K562 (cell line): ENCODE results near the gene ARL2. TPM values are rescaled to one million over a fixed set of nuclear protein-coding genes. Genes with fewer than 3 reads are reported as not detected.

ENCODE experiments used
- ARID1B ChIP-seq: fragments of 450-650 bp; IDR thresholded peaks from 2 replicates; pipeline ENCODE4 v1.6.1; 2016; ENCODE audit warnings: antibody characterized with exemption, mild to moderate bottlenecking, inconsistent platforms
- BRF1 ChIP-seq: IDR thresholded peaks from 3 replicates; pipeline ENCODE4 v1.6.1; 2011; ENCODE audit warnings: borderline replicate concordance, mild to moderate bottlenecking; ENCODE audit not compliant: insufficient read length; ENCODE audit errors: extremely low read depth
- DDX20 ChIP-seq: fragments of 450-650 bp; IDR thresholded peaks from 2 replicates; pipeline ENCODE4 v1.6.1; 2016; ENCODE audit warnings: missing genetic modification characterization, low read depth, mild to moderate bottlenecking, missing compliant biosample characterization, moderate library complexity
- E2F3 ChIP-seq: fragments of 250-450 bp; sonication (Bioruptor Pico); IDR thresholded peaks from 2 replicates; pipeline ENCODE4 v1.4.0; 2020; ENCODE audit warnings: mild to moderate bottlenecking
- ELF1 ChIP-seq: fragments of 200-800 bp; sonication (Bioruptor generic); IDR thresholded peaks from 2 replicates; pipeline ENCODE4 v1.6.1; 2016; ENCODE audit warnings: missing genetic modification characterization, missing compliant biosample characterization
- KDM4B ChIP-seq, 2 experiments: fragments of 450-650 bp in 1 of 2; sonication (generic) in 1 of 2; IDR thresholded peaks; 2 replicates each; pipeline ENCODE4 v1.6.1; 2016 to 2017; ENCODE audit warnings: borderline replicate concordance in 2 of 2, antibody characterized with exemption in 1 of 2, low read depth in 1 of 2, mild to moderate bottlenecking in 1 of 2
- KDM5B ChIP-seq: fragments of 200-600 bp; sonication (generic); IDR thresholded peaks from 2 replicates; pipeline ENCODE4 v1.6.1; 2012; ENCODE audit warnings: low read depth, mild to moderate bottlenecking, moderate library complexity, low read length, control low read depth, inconsistent platforms; ENCODE audit not compliant: insufficient replicate concordance
- NFRKB ChIP-seq: fragments of 450-650 bp; IDR thresholded peaks from 2 replicates; pipeline ENCODE4 v1.6.1; 2016; ENCODE audit warnings: low read depth
- POLR2G ChIP-seq: fragments of 200-400 bp; formaldehyde crosslinking; IDR thresholded peaks from 2 replicates; pipeline ENCODE4 v1.6.1; 2017; ENCODE audit warnings: low read depth, mild to moderate bottlenecking, antibody characterized with exemption, low read length, moderate library complexity
- TAF15 ChIP-seq: fragments of 200-400 bp; formaldehyde crosslinking; IDR thresholded peaks from 2 replicates; pipeline ENCODE4 v1.6.1; 2017; ENCODE audit warnings: mild to moderate bottlenecking, low read depth, low read length, moderate library complexity
- TBL1XR1 ChIP-seq, 2 experiments: IDR thresholded peaks; 2 replicates each; pipeline ENCODE4 v1.6.1; 2012; ENCODE audit warnings: improper control_type of control experiment in 2 of 2, low read length in 2 of 2, mild to moderate bottlenecking in 1 of 2
- XRCC3 ChIP-seq: fragments of 450-650 bp; IDR thresholded peaks from 2 replicates; pipeline ENCODE4 v1.6.1; 2017; ENCODE audit warnings: mild to moderate bottlenecking, moderate library complexity
- YBX1 ChIP-seq: fragments of 450-650 bp; IDR thresholded peaks from 2 replicates; pipeline ENCODE4 v1.7.1; 2016; ENCODE audit warnings: mild to moderate bottlenecking
- ZKSCAN1 ChIP-seq: fragments of 150-350 bp; IDR thresholded peaks from 2 replicates; pipeline ENCODE4 v1.6.1; 2016; ENCODE audit warnings: low read depth, low read length
- polyA plus RNA-seq, 8 experiments: library from polyadenylated mRNA; depleted of rRNA in 4 of 8; stranded (reverse) in 5 of 8; unstranded in 3 of 8; fragments of >200 nt; fragmentation: Nextera tagmentation in 2 of 8; fragmentation: Illumina TruSeq in 1 of 8; extraction: Ambion mirVana in 2 of 8; extraction: Trizol in 1 of 8; gene quantifications; 2 replicates each; pipeline versions ENCODE4 v1.2.1 to v1.2.3, GENCODE V29; 2011 to 2014; ENCODE audit warnings: inconsistent platforms in 1 of 8, missing spikeins in 1 of 8
- total RNA-seq, 7 experiments: library from RNA; depleted of rRNA in 6 of 7; stranded (reverse); fragments of >200 nt in 6 of 7; fragmentation: Illumina TruSeq in 2 of 7; extraction: Trizol in 2 of 7; gene quantifications; 2 replicates each; pipeline versions ENCODE4 v1.2.1 to v1.2.3, GENCODE V29; 2011 to 2021; ENCODE audit warnings: low replicate concordance in 1 of 7
- TF ChIP-seq, protein P1 (sequence below): fragments of 250-450 bp; sonication (Bioruptor Pico); IDR thresholded peaks from 2 replicates; pipeline ENCODE4 v1.6.1; 2021; ENCODE audit warnings: mild to moderate bottlenecking
- TF ChIP-seq, protein P2 (sequence below): sonication (generic); formaldehyde crosslinking; IDR thresholded peaks from 2 replicates; pipeline ENCODE4 v1.8.1; 2023; ENCODE audit warnings: mild to moderate bottlenecking, missing genetic modification reagents
- TF ChIP-seq, protein P3 (sequence below): fragments of 450-650 bp; IDR thresholded peaks from 2 replicates; pipeline ENCODE4 v1.6.1; 2016; ENCODE audit warnings: antibody characterized with exemption

Gene ARL2
- total and polyA plus RNA-seq, 9 of the 15 experiments (the other 6 are each of a cell fraction or from before 2014, with no cell fraction given) = 5.7 to 154 (median 92.2) TPM

DNA sequence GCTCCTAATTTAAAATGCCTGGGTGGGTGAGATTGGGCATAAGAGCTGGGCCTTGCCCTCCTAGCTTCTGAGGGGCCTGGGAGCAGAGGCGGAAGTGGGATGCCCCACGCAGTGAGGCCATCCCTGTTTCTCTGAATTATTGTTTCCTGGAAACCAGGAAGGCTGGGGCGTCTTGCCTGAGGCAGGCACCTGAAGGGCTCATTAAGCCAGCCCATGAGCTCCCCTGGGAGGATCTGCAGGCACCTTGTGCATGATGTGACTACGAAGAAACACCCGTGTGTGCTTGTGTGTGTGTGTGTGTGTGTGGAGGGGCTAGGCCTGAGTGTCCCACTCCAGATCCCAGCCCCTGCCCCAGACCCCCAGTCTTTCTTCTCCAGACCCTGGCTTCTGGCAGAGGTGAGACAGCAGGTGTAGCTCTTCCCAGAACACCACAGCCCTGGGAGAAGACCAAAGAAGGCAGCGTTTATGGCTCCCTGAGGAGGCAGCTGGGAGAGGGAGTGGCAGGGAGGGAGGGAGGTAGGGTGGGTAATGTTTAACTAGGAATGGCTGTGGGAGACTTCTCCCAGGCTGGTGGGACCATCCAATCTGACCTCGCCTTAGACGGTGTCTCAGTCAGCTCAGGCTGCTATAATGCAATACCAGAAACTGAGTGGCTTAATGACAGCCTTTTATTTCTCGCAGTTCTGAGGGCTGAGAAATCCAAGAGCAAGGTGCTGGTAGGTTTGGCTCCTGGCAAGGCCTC is 15.1 kb upstream of the ARL2 start (continued):
- TF ChIP-seq, protein P1, sequence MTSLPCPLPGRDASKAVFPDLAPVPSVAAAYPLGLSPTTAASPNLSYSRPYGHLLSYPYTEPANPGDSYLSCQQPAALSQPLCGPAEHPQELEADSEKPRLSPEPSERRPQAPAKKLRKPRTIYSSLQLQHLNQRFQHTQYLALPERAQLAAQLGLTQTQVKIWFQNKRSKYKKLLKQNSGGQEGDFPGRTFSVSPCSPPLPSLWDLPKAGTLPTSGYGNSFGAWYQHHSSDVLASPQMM (CRISPR knock-in tag) = no peak
- TF ChIP-seq, protein P2, sequence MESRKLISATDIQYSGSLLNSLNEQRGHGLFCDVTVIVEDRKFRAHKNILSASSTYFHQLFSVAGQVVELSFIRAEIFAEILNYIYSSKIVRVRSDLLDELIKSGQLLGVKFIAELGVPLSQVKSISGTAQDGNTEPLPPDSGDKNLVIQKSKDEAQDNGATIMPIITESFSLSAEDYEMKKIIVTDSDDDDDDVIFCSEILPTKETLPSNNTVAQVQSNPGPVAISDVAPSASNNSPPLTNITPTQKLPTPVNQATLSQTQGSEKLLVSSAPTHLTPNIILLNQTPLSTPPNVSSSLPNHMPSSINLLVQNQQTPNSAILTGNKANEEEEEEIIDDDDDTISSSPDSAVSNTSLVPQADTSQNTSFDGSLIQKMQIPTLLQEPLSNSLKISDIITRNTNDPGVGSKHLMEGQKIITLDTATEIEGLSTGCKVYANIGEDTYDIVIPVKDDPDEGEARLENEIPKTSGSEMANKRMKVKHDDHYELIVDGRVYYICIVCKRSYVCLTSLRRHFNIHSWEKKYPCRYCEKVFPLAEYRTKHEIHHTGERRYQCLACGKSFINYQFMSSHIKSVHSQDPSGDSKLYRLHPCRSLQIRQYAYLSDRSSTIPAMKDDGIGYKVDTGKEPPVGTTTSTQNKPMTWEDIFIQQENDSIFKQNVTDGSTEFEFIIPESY (CRISPR knock-in tag) = no peak
- no peak for TF ChIP-seq KDM5B
- no peak for TF ChIP-seq BRF1
- 0 out of 2 replicates have a peak, but pooled peaks have one; percentile 15 for TF ChIP-seq POLR2G
- TF ChIP-seq, protein P3, sequence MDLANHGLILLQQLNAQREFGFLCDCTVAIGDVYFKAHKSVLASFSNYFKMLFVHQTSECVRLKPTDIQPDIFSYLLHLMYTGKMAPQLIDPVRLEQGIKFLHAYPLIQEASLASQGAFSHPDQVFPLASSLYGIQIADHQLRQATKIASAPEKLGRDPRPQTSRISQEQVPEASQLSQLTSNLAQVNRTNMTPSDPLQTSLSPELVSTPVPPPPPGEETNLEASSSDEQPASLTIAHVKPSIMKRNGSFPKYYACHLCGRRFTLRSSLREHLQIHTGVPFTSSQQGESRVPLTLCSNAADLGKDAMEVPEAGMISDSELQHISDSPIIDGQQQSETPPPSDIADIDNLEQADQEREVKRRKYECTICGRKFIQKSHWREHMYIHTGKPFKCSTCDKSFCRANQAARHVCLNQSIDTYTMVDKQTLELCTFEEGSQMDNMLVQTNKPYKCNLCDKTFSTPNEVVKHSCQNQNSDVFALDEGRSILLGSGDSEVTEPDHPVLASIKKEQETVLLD = no peak
- no peak for TF ChIP-seq KDM4B (IDR thresholded peaks at IDR 0.05; ENCODE audit: borderline replicate concordance in 2 of 2, low read depth in 1 of 2)
- TF ChIP-seq ARID1B = peak; percentile 17; the same call in 1 of the 2 replicates
- TF ChIP-seq E2F3 (CRISPR knock-in tag) = no peak
- no peak for TF ChIP-seq DDX20 (tag)
- TF ChIP-seq TAF15 = no peak
- no peak for TF ChIP-seq XRCC3
- TF ChIP-seq NFRKB = no peak
- TF ChIP-seq TBL1XR1 (IDR thresholded peaks at IDR 0.05; ENCODE audit: low read length in 2 of 2) = no peak
- TF ChIP-seq ELF1 (tag) = 0 out of 2 replicates have a peak, but pooled peaks have one; percentile 48
- no peak for TF ChIP-seq YBX1
- 0 out of 2 replicates have a peak, but pooled peaks have one; percentile 31 for TF ChIP-seq ZKSCAN1
